Measurements from ENCODE around the gene HS6ST2.

GRCh38 chrX:132609362-132609848 is 349.0 kb downstream of the HS6ST2 start:
- TF ChIP-seq CTCF (IDR thresholded peaks at IDR 0.05; ENCODE audit: low read depth, low read length, missing input control), result no peak
- no peak for TF ChIP-seq YY1 (IDR thresholded peaks at IDR 0.05)
